ENCODE results near the gene LCN9. TPM values are rescaled to one million over a fixed set of nuclear protein-coding genes. Genes with fewer than 3 reads are reported as not detected.

Gene LCN9
- total and polyA plus RNA-seq, 2 of the 13 experiments (the other 11 are each of a cell fraction or from before 2014, with no cell fraction given), result not detected

- Histone ChIP-seq H3K36me3 (replicated peaks in 1 of 2; ENCODE audit: control insufficient read depth in 1 of 2, insufficient read depth in 2 of 2, low read length in 2 of 2) (no peaks in the 10 kb centered on the region), H3K4me2 (ENCODE audit: low read depth, low read length) (no peak overlapping the region), H3K4me1 (ENCODE audit: insufficient read depth, low read length) (no peaks in the 10 kb centered on the region), H2AFZ (ENCODE audit: low read length) (no peak overlapping the region), H3K27me3 (ENCODE audit: control insufficient read depth in 1 of 2, insufficient read depth in 2 of 2, low read length in 2 of 2) (peaks cover 13 to 69% of the 10 kb centered on the region in 2 experiments), H4K20me1 (ENCODE audit: insufficient read depth, low read length) (no peaks in the 10 kb centered on the region), H3K27ac (ENCODE audit: extremely low read length, insufficient read depth, low read length) (no peak overlapping the region), H3K79me2 (ENCODE audit: insufficient read depth, low read length) (no peaks in the 10 kb centered on the region), H3K4me3 (replicated peaks in 1 of 3; ENCODE audit: insufficient read depth in 1 of 3, low read depth in 2 of 3, low read length in 3 of 3) (no peak overlapping the region), H3K9ac (ENCODE audit: insufficient read depth, low read depth, low read length) (no peak overlapping the region), H3K9me3 (ENCODE audit: low read length) (no peaks in the 10 kb centered on the region)
- DNase-seq (ENCODE audit: low spot score) (no peak), FAIRE-seq (no peak), ATAC-seq (no peak)
- TF ChIP-seq SYNCRIP (IDR thresholded peaks at IDR 0.05; ENCODE audit: insufficient read depth, low read depth, low read length), result no peak
- TF ChIP-seq TMF1 (CRISPR knock-in tag; IDR thresholded peaks at IDR 0.05; ENCODE audit: low read depth), result no peak
- no peak for TF ChIP-seq ZNF747 (CRISPR knock-in tag; IDR thresholded peaks at IDR 0.05; ENCODE audit: borderline replicate concordance)
- TF ChIP-seq ZNF646 (CRISPR knock-in tag; IDR thresholded peaks at IDR 0.05), result no peak
- no peak for TF ChIP-seq PHB2 (IDR thresholded peaks at IDR 0.05; ENCODE audit: partially characterized antibody)
- TF ChIP-seq ZFP91 (CRISPR knock-in tag; IDR thresholded peaks at IDR 0.05; ENCODE audit: borderline replicate concordance), result no peak
- TF ChIP-seq ZNF691 (CRISPR knock-in tag; IDR thresholded peaks at IDR 0.05; ENCODE audit: borderline replicate concordance, low read depth), result no peak
- no peak for TF ChIP-seq HNF4G (IDR thresholded peaks at IDR 0.05; ENCODE audit: borderline replicate concordance, low read depth, low read length)
- no peak for TF ChIP-seq HNF4G (CRISPR knock-in tag; IDR thresholded peaks at IDR 0.05; ENCODE audit: borderline replicate concordance, low read depth)
- no peak for TF ChIP-seq FOXO4 (CRISPR knock-in tag; conservative IDR thresholded peaks at IDR 0.05)
- TF ChIP-seq ZNF331 (CRISPR knock-in tag; IDR thresholded peaks at IDR 0.05), result no peak
- TF ChIP-seq GFI1 (CRISPR knock-in tag; IDR thresholded peaks at IDR 0.05; ENCODE audit: borderline replicate concordance), result no peak
- in situ Hi-C loops (cut with HindIII; ENCODE audit: extremely low pct_ligation_motif_present, low pct_unique_long_range_greater_than_20kb), result no loop called here
- intact Hi-C loops (cut with micrococcal nuclease; ENCODE audit: unreplicated experiment), result no loop called here
- ChIA-PET POLR2A (no interaction called here), CTCF (ENCODE audit: low intra/inter-chr PET ratio, low total read pairs) (no interaction called here)
- WGBS (ENCODE audit: low lambda C conversion rate), result 37% methylated on average over 7 of the region's 7 CpGs
- BruUV-seq (replicated peaks), result no TSS peak
Observed at GRCh38 chr9:135620558-135620957, 42.6 kb upstream of the LCN9 start.
